Mononuclear cell (primary cell): Measurements from ENCODE around the gene CA9. TPM values are rescaled to one million over a fixed set of nuclear protein-coding genes. Genes with fewer than 3 reads are reported as not detected.

Source experiments
- H3K27me3 ChIP-seq: 2 replicates; pipeline ENCODE4 v1.6.0; 2011; ENCODE audit warnings: low read length, control low read depth; ENCODE audit not compliant: insufficient read depth
- H3K4me1 ChIP-seq: 2 replicates; pipeline ENCODE4 v1.5.1; 2011; ENCODE audit warnings: mild to moderate bottlenecking, low read length, control low read depth; ENCODE audit not compliant: insufficient read depth
- H3K4me3 ChIP-seq: 2 replicates; pipeline ENCODE4 v1.5.1; 2011; ENCODE audit warnings: mild to moderate bottlenecking, low read length, moderate library complexity
- H3K9me3 ChIP-seq: 2 replicates; pipeline ENCODE4 v1.5.1; 2011; ENCODE audit warnings: low read depth, mild to moderate bottlenecking, control low read depth, low read length
- total RNA-seq: library from RNA; depleted of rRNA; stranded (reverse); fragments of >200 nt; gene quantifications from one replicate; pipeline ENCODE4 v1.2.3, GENCODE V29; 2012

CA9 gene
- total RNA-seq, 1 donor, result not detected

GRCh38 chr9:35689542-35690293 is 16.0 kb downstream of the CA9 start, which contains the start of gene TPM2:
TPM2 (minus strand) TSS chr9:35689925; CDS start chr9:35689817, 108 bp downstream.
- Histone ChIP-seq H3K27me3 (no peaks in the 10 kb centered on the region), H3K4me3 (peak within 1 kb of the TSS; percentile 55), H3K9me3 (no peaks in the 10 kb centered on the region), H3K4me1 (peaks cover 17% of the 10 kb centered on the region)

GRCh38 chr9:35690294-35690613 is 16.5 kb downstream of the CA9 start:
- H3K4me3 ChIP-seq, result peak overlapping the region; percentile 55
- no peaks in the 10 kb centered on the region for H3K9me3 ChIP-seq
- peaks cover 17% of the 10 kb centered on the region for H3K4me1 ChIP-seq
- H3K27me3 ChIP-seq, result no peaks in the 10 kb centered on the region

DNA sequence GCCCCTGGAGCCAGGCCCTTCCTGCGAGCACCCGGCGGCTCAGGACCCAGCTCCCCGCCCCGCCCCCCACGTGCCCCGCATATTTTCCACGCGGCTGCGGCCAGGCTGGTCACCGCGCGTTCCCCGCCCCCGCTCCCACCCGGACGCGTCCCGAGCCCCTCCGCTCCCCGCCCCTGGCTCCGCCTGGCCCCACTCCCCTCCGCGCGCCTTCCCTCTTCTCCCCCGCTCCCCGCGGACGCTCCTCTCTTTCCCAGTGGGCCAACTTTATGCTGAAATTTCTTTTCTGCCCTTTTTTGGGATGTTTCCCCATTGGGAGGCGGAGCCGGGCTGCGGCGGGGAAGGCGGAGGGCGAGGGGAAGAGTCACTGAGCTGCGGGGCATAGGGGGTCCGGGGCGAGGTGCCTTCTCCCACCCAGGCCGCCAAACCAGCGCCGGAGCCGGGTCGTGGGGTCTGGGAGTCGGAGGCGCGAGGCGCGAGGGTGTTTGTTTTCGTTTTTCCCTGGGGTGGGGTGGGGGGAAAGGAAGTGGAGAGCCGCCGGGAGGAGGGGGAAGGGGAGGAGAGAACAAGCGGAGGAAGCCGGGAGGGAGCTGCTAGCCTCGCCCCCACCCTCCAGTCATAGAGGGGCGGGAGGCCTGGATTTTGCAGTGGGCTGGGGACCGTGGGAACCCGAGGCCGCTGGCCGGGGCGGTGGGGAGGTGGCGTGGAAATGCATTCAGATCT is 17.0 kb downstream of the CA9 start:
- H3K27me3 ChIP-seq, result no peaks in the 10 kb centered on the region
- H3K9me3 ChIP-seq, result no peaks in the 10 kb centered on the region
- peak overlapping the region; percentile 55 for H3K4me3 ChIP-seq
- H3K4me1 ChIP-seq, result peaks cover 17% of the 10 kb centered on the region

GRCh38 chr9:35691334-35691650 is 17.6 kb downstream of the CA9 start:
- peaks cover 19% of the 10 kb centered on the region for H3K4me1 ChIP-seq
- no peaks in the 10 kb centered on the region for H3K9me3 ChIP-seq
- no peaks in the 10 kb centered on the region for H3K27me3 ChIP-seq
- H3K4me3 ChIP-seq, result peak overlapping the region; percentile 55

DNA sequence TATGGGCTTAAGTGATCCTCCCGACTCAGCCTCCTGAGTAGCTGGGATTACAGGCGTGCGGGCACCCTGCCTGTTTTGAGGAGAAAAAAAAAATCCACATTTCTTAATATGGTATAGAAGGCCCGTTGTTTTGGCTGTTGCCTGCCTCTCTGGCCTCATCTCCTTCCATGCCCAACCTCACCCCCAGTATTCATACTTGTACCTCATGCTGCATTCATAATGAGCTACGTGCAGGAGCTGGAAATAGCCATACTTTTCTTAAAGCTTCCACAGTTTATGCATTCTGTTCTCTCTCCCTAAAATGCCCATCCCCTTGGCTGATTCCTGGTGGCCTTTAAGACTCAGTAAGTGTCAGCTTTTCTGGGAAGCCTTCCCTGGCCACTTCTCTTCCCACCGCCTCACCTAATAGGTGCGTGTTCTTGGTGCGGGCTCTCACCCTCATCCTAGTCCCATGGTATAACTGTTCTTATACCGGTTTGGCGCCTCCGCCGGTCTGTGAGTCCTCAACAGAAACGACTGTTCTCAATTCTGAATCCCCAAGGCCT is 18.1 kb downstream of the CA9 start:
- Histone ChIP-seq H3K4me1 (peaks cover 21% of the 10 kb centered on the region), H3K9me3 (no peaks in the 10 kb centered on the region), H3K27me3 (no peaks in the 10 kb centered on the region), H3K4me3 (no peak overlapping the region)

DNA sequence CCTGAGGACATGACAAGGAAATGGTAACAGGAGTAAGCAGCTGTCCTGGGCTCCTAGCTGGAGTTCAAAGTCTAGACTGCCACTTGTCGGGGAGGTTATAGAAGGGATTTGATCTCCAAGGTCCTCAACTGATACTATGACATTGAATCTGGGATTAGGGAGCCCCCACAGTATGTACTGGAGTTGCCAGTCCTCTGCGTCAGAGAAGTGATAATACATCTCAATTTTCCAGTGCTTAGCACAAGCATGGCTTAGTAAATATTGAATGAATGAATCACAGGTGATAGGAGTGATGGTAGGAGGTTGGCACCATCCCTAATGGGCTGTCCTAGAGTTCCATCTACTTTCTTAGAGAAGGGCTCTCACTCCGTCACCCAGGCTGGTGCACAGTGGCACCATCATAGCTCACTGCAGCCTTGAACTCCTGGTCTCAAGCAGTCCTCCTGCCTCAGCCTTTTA is 22.2 kb downstream of the CA9 start:
- Histone ChIP-seq H3K9me3 (no peaks in the 10 kb centered on the region), H3K27me3 (no peaks in the 10 kb centered on the region), H3K4me3 (no peak overlapping the region), H3K4me1 (peaks cover 12% of the 10 kb centered on the region)

DNA sequence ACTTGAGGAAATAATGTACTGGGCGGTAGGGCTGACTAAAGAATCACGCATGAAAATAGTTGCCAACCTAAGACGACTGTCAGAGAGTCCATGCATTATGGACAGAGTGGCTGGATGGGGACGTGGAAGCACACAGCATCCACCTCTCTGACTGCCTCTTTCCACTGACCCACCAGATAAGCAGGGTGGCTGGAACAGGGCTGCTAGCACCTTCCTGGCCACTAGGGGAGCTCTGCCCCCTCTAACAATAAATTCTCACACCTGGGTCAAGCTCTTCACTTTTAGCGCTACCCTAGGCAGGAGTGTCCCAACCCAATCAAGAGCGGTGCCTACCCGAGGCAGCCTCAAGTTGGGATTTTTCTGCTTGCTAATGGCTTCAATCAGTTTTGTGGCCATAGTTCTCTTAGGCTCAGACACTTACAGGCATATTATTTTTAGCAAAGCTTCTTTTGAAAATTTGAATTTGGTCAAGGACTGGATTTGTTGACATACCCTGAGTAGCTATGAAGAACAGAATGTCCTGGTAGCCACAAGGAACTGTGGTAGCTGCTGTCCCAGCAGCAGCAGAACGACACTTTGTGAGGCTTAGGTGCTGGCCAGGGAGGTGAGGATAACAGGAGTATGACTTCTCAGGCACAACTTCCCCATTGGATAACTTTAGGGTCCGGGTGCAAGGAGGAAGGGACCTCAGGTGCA is 22.9 kb downstream of the CA9 start:
- H3K4me3 ChIP-seq, result no peak overlapping the region
- no peaks in the 10 kb centered on the region for H3K27me3 ChIP-seq
- no peaks in the 10 kb centered on the region for H3K9me3 ChIP-seq
- H3K4me1 ChIP-seq, result peaks cover 5% of the 10 kb centered on the region

GRCh38 chr9:35697486-35697885 is 23.8 kb downstream of the CA9 start:
- no peaks in the 10 kb centered on the region for H3K27me3 ChIP-seq
- H3K4me1 ChIP-seq, result peaks cover 4% of the 10 kb centered on the region
- H3K9me3 ChIP-seq, result no peaks in the 10 kb centered on the region
- H3K4me3 ChIP-seq, result no peak overlapping the region

DNA sequence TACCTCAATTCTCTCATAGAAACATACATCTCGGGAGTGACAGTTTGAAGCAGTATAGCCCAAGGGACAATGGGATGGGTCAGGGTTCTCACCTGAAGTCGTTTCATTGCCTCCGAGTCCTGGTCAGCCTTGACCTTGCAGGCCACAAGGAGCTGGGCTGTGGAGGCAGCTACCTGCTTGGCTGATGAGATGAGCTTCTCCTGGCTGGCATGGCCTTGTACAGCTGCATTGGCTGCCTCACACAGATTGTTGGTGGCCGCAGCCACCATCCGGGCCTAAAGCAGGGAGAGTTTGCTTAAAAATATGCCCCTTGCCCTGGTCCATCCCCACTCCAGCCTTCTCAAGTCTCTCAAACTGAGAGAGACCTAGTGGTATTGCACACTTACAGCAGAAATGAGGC is 24.5 kb downstream of the CA9 start:
- peaks cover 4% of the 10 kb centered on the region for H3K4me1 ChIP-seq
- H3K9me3 ChIP-seq, result no peaks in the 10 kb centered on the region
- H3K4me3 ChIP-seq, result no peak overlapping the region
- H3K27me3 ChIP-seq, result no peaks in the 10 kb centered on the region

- Histone ChIP-seq H3K4me1 (peaks cover 4% of the 10 kb centered on the region), H3K9me3 (no peaks in the 10 kb centered on the region), H3K4me3 (no peak overlapping the region), H3K27me3 (no peaks in the 10 kb centered on the region)
Observed at GRCh38 chr9:35700031-35700430, 26.3 kb downstream of the CA9 start.

GRCh38 chr9:35700942-35701341 is 27.2 kb downstream of the CA9 start:
- Histone ChIP-seq H3K9me3 (no peaks in the 10 kb centered on the region), H3K27me3 (no peaks in the 10 kb centered on the region), H3K4me1 (peaks cover 4% of the 10 kb centered on the region), H3K4me3 (no peak overlapping the region)

GRCh38 chr9:35702696-35703095 is 29.0 kb downstream of the CA9 start:
- no peak overlapping the region for H3K4me3 ChIP-seq
- no peaks in the 10 kb centered on the region for H3K27me3 ChIP-seq
- H3K4me1 ChIP-seq, result no peaks in the 10 kb centered on the region
- no peaks in the 10 kb centered on the region for H3K9me3 ChIP-seq

DNA sequence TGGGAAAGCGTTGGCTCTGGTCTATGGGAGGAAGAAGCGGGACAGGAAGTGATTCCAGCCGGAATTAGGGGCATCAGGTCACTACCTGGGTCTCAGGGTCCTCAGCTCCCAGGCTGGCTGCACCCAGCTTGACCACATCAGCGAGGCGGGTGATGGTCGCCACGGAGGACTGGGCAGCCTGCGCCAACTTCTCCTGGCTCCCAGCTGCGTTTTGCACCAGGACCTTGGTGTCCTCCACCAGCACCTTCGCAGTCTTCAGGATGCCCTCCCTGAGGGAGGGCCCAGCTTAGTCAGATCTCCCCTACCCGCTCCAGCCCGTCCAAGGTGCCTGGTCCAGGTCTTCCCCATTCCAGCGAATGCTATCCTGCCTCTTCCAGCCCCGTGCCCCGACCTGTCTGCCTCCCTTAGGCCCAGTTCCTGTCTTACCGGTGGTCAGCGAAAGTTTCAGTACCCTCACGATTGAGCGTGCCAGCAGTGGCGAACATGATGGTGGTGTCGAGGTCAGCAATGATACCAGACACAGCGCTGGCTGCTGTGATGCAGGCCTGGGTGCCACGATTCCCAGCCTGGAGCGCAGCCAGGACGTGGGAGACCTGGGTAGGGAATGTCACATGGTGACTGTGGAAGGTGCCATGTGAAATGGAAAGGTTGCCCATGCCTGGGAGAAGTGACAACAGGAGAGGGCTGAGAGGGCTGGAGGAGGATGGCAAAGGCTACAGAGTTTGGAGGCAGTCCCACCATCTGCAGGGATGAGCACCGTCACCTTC is 30.4 kb downstream of the CA9 start:
- Histone ChIP-seq H3K27me3 (no peaks in the 10 kb centered on the region), H3K9me3 (no peaks in the 10 kb centered on the region), H3K4me1 (no peaks in the 10 kb centered on the region), H3K4me3 (no peak overlapping the region)

DNA sequence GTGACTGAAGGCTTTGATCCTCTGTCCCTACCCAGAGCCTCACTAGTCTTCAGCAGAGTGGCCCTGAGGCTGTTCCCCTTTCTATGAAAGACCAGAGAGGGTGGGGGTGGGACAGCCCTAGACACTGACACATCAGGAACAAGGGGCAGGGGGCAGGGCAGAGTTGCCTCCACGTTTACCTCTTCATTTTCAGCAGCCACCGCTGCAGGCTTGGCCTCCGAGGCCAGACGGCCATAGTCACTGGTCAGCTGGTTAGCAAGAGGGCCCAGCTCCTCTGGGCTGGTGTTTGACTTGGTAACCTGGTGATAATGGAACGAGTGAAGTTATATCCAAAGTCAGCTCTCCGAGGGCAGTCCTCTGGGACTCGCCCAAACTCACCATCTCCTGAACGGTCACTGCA is 31.6 kb downstream of the CA9 start:
- H3K9me3 ChIP-seq, result no peaks in the 10 kb centered on the region
- no peaks in the 10 kb centered on the region for H3K27me3 ChIP-seq
- no peaks in the 10 kb centered on the region for H3K4me1 ChIP-seq
- H3K4me3 ChIP-seq, result no peak overlapping the region
